ENCODE data around the gene LRRC45. TPM values are rescaled to one million over a fixed set of nuclear protein-coding genes. Genes with fewer than 3 reads are reported as not detected.

The LRRC45 gene
- total RNA-seq (18.6 and 22.9 TPM in 2 replicates), polyA plus RNA-seq (7.6 and 8.1 TPM in 2 replicates), polyA minus RNA-seq (4.6 and 6.7 TPM in 2 replicates), Bru-seq, nascent RNA (percentile 38 among the genes with signal in this experiment), BruChase-seq, experiment 1, labeled RNA remaining after a 6-hour chase (percentile 60 among the genes with signal in this experiment), BruChase-seq, experiment 2, labeled RNA remaining after a 2-hour chase (percentile 57 among the genes with signal in this experiment)
- polyA plus RNA-seq (2011; cell fraction: cytosol; rRNA removed): 6.1 and 10.3 TPM in 2 replicates
- 53.9 and 58.6 TPM in 2 replicates for polyA plus RNA-seq (2011; cell fraction: nucleus; rRNA removed)
- 6.4 and 10.3 TPM in 2 replicates for polyA plus RNA-seq (2012)
- 18.1 TPM for polyA minus RNA-seq (2011; cell fraction: cytosol; rRNA and poly(A)+ RNA removed)
- polyA minus RNA-seq (2011; cell fraction: nucleus; rRNA and poly(A)+ RNA removed): 6.9 and 9.7 TPM in 2 replicates
- long read RNA-seq, transcript LRRC45-201 (17 exons, 2,701 nt): major isoform, 38 of 54 reads
- long read RNA-seq, partial matches to known transcripts: 5 of 54 reads
- long read RNA-seq, other reads (novel, unspliced or antisense): 11 of 54 reads

- H3K4me2 ChIP-seq (ENCODE audit: insufficient read depth, low read length): peak within 1 kb of the TSS; percentile 70
- H3K4me3 ChIP-seq (replicated peaks in 1 of 3; ENCODE audit: insufficient read depth in 1 of 3, low read depth in 1 of 3, low read length in 3 of 3): peak within 1 kb of the TSS; percentile 50 to 70 (median 60)
- DNase-seq (ENCODE audit: low read depth, low spot score) (peak; percentile 100), FAIRE-seq (peak; percentile 99)
- intact Hi-C loops (cut with micrococcal nuclease): loop anchor here (1.0 to 10.0 kb wide), 7 partner anchors 14 to 192 kb away; partner anchors contain the start of genes ASPSCR1, CCDC57, DCXR and FASN
- peak within 1 kb of the TSS; percentile 21 for H3K27ac ChIP-seq (ENCODE audit: insufficient read depth, low read depth, low read length)
- dilution Hi-C loops (cut with MboI; ENCODE audit: extremely low pct_ligation_motif_present, low sequenced_read_pairs): no loop called here
- H3K9me3 ChIP-seq (replicated peaks; ENCODE audit: control insufficient read depth, insufficient read depth, low read length): no peaks in the 10 kb centered on the region
- TF ChIP-seq MYC (IDR thresholded peaks at IDR 0.05; ENCODE audit: low read depth, low read length): no peak
- TF ChIP-seq GATA2 (IDR thresholded peaks at IDR 0.05; ENCODE audit: insufficient read depth, insufficient read length, low read depth, low read length): no peak
- no peak for TF ChIP-seq POLR2AphosphoS5 (IDR thresholded peaks at IDR 0.05; ENCODE audit: insufficient read depth, low read depth, low read length)
- no peak for TF ChIP-seq JUN (IDR thresholded peaks at IDR 0.05; ENCODE audit: borderline replicate concordance, insufficient read depth, insufficient read length, low read depth)
- TF ChIP-seq EZH2 (IDR thresholded peaks at IDR 0.05; ENCODE audit: borderline replicate concordance, low read depth, low read length, severe bottlenecking): no peak
- TF ChIP-seq FOS (IDR thresholded peaks at IDR 0.05; ENCODE audit: borderline replicate concordance, insufficient read depth, low read length): no peak
- TF ChIP-seq MAX (IDR thresholded peaks at IDR 0.05; ENCODE audit: insufficient read depth, insufficient read length): no peak
- no peak for TF ChIP-seq POLR2A (IDR thresholded peaks at IDR 0.05; ENCODE audit: low read depth, low read length)
- no peak for TF ChIP-seq CTCF (IDR thresholded peaks at IDR 0.05; ENCODE audit: extremely low read depth in 1 of 2, insufficient read depth in 1 of 2, low read depth in 1 of 2, low read length in 2 of 2)
- H3K9ac ChIP-seq (replicated peaks; ENCODE audit: extremely low read depth, insufficient read depth, low read length): peak within 1 kb of the TSS; percentile 61
- H4K20me1 ChIP-seq (replicated peaks; ENCODE audit: control insufficient read depth, extremely low read depth, insufficient read depth, low read length): no peaks in the 10 kb centered on the region
- H3K9me1 ChIP-seq (replicated peaks; ENCODE audit: control insufficient read depth, extremely low read depth, insufficient read depth, low read length): no peaks in the 10 kb centered on the region
- ChIA-PET CTCF (interaction anchor here (1.0 to 9.1 kb wide), 9 partner anchors 8 to 213 kb away, joined by 3 to 345 read pairs (median 6); partner anchors contain the start of genes ARHGDIA, DCXR, NOTUM and RAC3), POLR2A (interaction anchor here (0.5 to 0.7 kb wide), 2 partner anchors 21 to 206 kb away, joined by 7 read pairs; no protein-coding TSS in a partner anchor)
- H3K36me3 ChIP-seq (ENCODE audit: control insufficient read depth in 2 of 2, extremely low read depth in 1 of 2, insufficient read depth in 2 of 2, low read length in 2 of 2): no peaks in the 10 kb centered on the region
- peak within 1 kb of the TSS; percentile 78 for H2AFZ ChIP-seq (ENCODE audit: low read depth, low read length)
- peaks cover 12% of the 10 kb centered on the region for H3K4me1 ChIP-seq (ENCODE audit: control insufficient read depth, extremely low read depth, insufficient read depth, low read length)
- H3K79me2 ChIP-seq (ENCODE audit: control insufficient read depth, insufficient read depth, low read length): peaks cover 5% of the 10 kb centered on the region
- no peaks in the 10 kb centered on the region for H3K27me3 ChIP-seq (ENCODE audit: control insufficient read depth in 2 of 2, insufficient read depth in 2 of 2, low read length in 2 of 2)
- BruUV-seq (replicated peaks): no TSS peak
These were observed at the start of gene LRRC45 for GRCh38 chr17:82022981-82023446. LRRC45 (plus strand) TSS chr17:82023305; CDS start chr17:82023644, 339 bp downstream.

Measured in endothelial cell of umbilical vein (primary cell).